Esophagus squamous epithelium (tissue), 4 donors: ENCODE measurements around the gene GABARAPL1.

Experiments
- POLR2A ChIP-seq, 4 donors: fragments of 450-650 bp; IDR thresholded peaks; one replicate each; pipeline ENCODE4 v1.6.1; 2017; ENCODE audit warnings: antibody characterized with exemption in 4 of 4, mild to moderate bottlenecking in 4 of 4, moderate library complexity in 3 of 4
- TF ChIP-seq, protein P1 (sequence below), 6 experiments: fragments of 450-650 bp in 4 of 6; fragments of 200-600 bp in 2 of 6; sonication (generic) in 2 of 6; IDR thresholded peaks; one replicate each; pipeline ENCODE4 v1.5.1; 2016 to 2019; ENCODE audit warnings: antibody characterized with exemption in 6 of 6, mild to moderate bottlenecking in 4 of 6, moderate library complexity in 4 of 6

- TF ChIP-seq, protein P1, sequence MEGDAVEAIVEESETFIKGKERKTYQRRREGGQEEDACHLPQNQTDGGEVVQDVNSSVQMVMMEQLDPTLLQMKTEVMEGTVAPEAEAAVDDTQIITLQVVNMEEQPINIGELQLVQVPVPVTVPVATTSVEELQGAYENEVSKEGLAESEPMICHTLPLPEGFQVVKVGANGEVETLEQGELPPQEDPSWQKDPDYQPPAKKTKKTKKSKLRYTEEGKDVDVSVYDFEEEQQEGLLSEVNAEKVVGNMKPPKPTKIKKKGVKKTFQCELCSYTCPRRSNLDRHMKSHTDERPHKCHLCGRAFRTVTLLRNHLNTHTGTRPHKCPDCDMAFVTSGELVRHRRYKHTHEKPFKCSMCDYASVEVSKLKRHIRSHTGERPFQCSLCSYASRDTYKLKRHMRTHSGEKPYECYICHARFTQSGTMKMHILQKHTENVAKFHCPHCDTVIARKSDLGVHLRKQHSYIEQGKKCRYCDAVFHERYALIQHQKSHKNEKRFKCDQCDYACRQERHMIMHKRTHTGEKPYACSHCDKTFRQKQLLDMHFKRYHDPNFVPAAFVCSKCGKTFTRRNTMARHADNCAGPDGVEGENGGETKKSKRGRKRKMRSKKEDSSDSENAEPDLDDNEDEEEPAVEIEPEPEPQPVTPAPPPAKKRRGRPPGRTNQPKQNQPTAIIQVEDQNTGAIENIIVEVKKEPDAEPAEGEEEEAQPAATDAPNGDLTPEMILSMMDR (IDR thresholded peaks at IDR 0.05): no peak
- peak in 3 of 4 donors; percentile 28 to 76 (median 71) for TF ChIP-seq POLR2A (IDR thresholded peaks at IDR 0.05)
These were observed 775 bp downstream of the GABARAPL1 start for GRCh38 chr12:10213168-10214135.
